Stimulated activated CD4-positive, alpha-beta T cell treated with anti-CD3 and anti-CD28 coated beads, Interleukin-2, amount 100 ng/mL, for 4 hours (primary cell): Measurements from ENCODE around the gene DDN.

ENCODE experiments used
- DNase-seq: peaks from one replicate; pipeline ENCODE4 v3.0.0-alpha.2; 2020; ENCODE audit warnings: low read depth

DDN gene

GRCh38 chr12:48999371-49000131, at the start of gene DDN:
TSS of gene DDN (minus strand) at chr12:48999375. CDS start at chr12:48999287, 88 bp downstream.
- DNase-seq = no peak

GRCh38 chr12:49048953-49049352, 49.8 kb upstream of the DDN start:
- DNase-seq = no peak

GRCh38 chr12:49046129-49046895, 47.1 kb upstream of the DDN start:
- DNase-seq = no peak

GRCh38 chr12:49044660-49045059, 45.5 kb upstream of the DDN start:
- DNase-seq = no peak

GRCh38 chr12:49043856-49044258, 44.7 kb upstream of the DDN start:
- peak; percentile 68 for DNase-seq

- DNase-seq = no peak
These were observed 44.1 kb upstream of the DDN start for GRCh38 chr12:49043241-49043640.

GRCh38 chr12:49041881-49042484, 42.8 kb upstream of the DDN start:
- DNase-seq = no peak

GRCh38 chr12:49041036-49041880, 42.1 kb upstream of the DDN start:
- DNase-seq = no peak

- DNase-seq = no peak
These were observed 41.2 kb upstream of the DDN start for GRCh38 chr12:49040364-49040855.

- DNase-seq = no peak
These were observed 40.5 kb upstream of the DDN start for GRCh38 chr12:49039421-49040363.

GRCh38 chr12:49038291-49038955, 39.2 kb upstream of the DDN start:
- no peak for DNase-seq

GRCh38 chr12:49037947-49038237, 38.7 kb upstream of the DDN start:
- DNase-seq = no peak

- DNase-seq = no peak
These were observed 38.2 kb upstream of the DDN start for GRCh38 chr12:49037111-49037946.

- no peak for DNase-seq
These were observed 36.9 kb upstream of the DDN start for GRCh38 chr12:49036029-49036428.

- no peak for DNase-seq
These were observed 35.1 kb upstream of the DDN start for GRCh38 chr12:49034286-49034622.

- DNase-seq = no peak
These were observed 34.6 kb upstream of the DDN start for GRCh38 chr12:49033611-49034285.

GRCh38 chr12:49032679-49033447, 33.7 kb upstream of the DDN start:
- no peak for DNase-seq

GRCh38 chr12:49032276-49032675, 33.1 kb upstream of the DDN start:
- DNase-seq = no peak
